WTC11 (cell line): ENCODE results near the gene CAMTA1. TPM values are rescaled to one million over a fixed set of nuclear protein-coding genes. Genes with fewer than 3 reads are reported as not detected.

ENCODE experiments used
- ATAC-seq: fragments of 200-7000 bp; cut with Tn5 transposase; 2 replicates; pipeline ENCODE4 v1.10.0; 2021; ENCODE audit warnings: mild to moderate bottlenecking, moderate library complexity
- CTCF ChIA-PET: fragments of 300-600 bp; sonication (Branson Sonifier 250); formaldehyde crosslinking; loops from one replicate; lab custom pipeline; 2021; ENCODE audit warnings: antibody characterized with exemption; lab: Charles Lee
- POLR2A ChIA-PET: fragments of 350-600 bp; sonication (Branson Sonifier 250); formaldehyde crosslinking; loops from one replicate; lab custom pipeline; 2021; ENCODE audit warnings: antibody characterized with exemption; lab: Charles Lee
- DNase-seq: peaks from one replicate; pipeline ENCODE4 v3.0.0; 2021; ENCODE audit warnings: low spot score
- H3K27ac Mint-ChIP-seq: 2 replicates; pipeline ENCODE4 v1.8.0; 2021; ENCODE audit warnings: mixed read lengths
- H3K27me3 Mint-ChIP-seq: 2 replicates; pipeline ENCODE4 v1.8.0; 2021; ENCODE audit warnings: low read depth, mild to moderate bottlenecking, moderate library complexity, mixed read lengths
- H3K36me3 Mint-ChIP-seq: 2 replicates; pipeline ENCODE4 v1.8.0; 2021; ENCODE audit warnings: mixed read lengths
- H3K4me1 Mint-ChIP-seq: 2 replicates; pipeline ENCODE4 v1.8.0; 2022; ENCODE audit warnings: mixed read lengths
- H3K4me3 Mint-ChIP-seq: 2 replicates; pipeline ENCODE4 v1.8.0; 2021; ENCODE audit warnings: mild to moderate bottlenecking, moderate library complexity, mixed read lengths
- H3K9me3 Mint-ChIP-seq: 2 replicates; pipeline ENCODE4 v1.8.0; 2021; ENCODE audit warnings: mixed read lengths
- ATF1 ChIP-seq: sonication (generic); formaldehyde crosslinking; IDR thresholded peaks from 2 replicates; pipeline ENCODE4 v1.8.1; 2023; ENCODE audit warnings: mild to moderate bottlenecking, moderate library complexity, missing genetic modification reagents
- ATF2 ChIP-seq: sonication (generic); formaldehyde crosslinking; IDR thresholded peaks from 2 replicates; pipeline ENCODE4 v1.8.1; 2022; ENCODE audit warnings: low read depth, missing genetic modification reagents, borderline replicate concordance
- CBFB ChIP-seq: sonication (generic); formaldehyde crosslinking; IDR thresholded peaks from 2 replicates; pipeline ENCODE4 v1.8.1; 2022; ENCODE audit warnings: mild to moderate bottlenecking, low read depth, missing genetic modification reagents
- ELF4 ChIP-seq: sonication (generic); formaldehyde crosslinking; IDR thresholded peaks from 2 replicates; pipeline ENCODE4 v1.8.1; 2022; ENCODE audit warnings: low read depth, mild to moderate bottlenecking, moderate library complexity, missing genetic modification reagents
- EMX1 ChIP-seq: fragments of 250-450 bp; sonication (Bioruptor Pico); IDR thresholded peaks from 2 replicates; pipeline ENCODE4 v1.8.0; 2021; ENCODE audit warnings: mild to moderate bottlenecking
- ESRRA ChIP-seq: sonication (generic); formaldehyde crosslinking; IDR thresholded peaks from 2 replicates; pipeline ENCODE4 v1.8.1; 2022; ENCODE audit warnings: mild to moderate bottlenecking, missing genetic modification reagents, borderline replicate concordance
- GABPB1 ChIP-seq: sonication (generic); formaldehyde crosslinking; IDR thresholded peaks from 2 replicates; pipeline ENCODE4 v1.8.1; 2023; ENCODE audit warnings: mild to moderate bottlenecking, missing genetic modification reagents
- HMGXB4 ChIP-seq: sonication (generic); formaldehyde crosslinking; IDR thresholded peaks from 2 replicates; pipeline ENCODE4 v1.8.1; 2023; ENCODE audit warnings: mild to moderate bottlenecking, moderate library complexity, missing genetic modification reagents
- PRDM15 ChIP-seq: sonication (generic); formaldehyde crosslinking; IDR thresholded peaks from 2 replicates; pipeline ENCODE4 v1.8.0; 2022; ENCODE audit warnings: missing genetic modification reagents
- RORB ChIP-seq: fragments of 250-450 bp; sonication (Bioruptor Pico); IDR thresholded peaks from 2 replicates; pipeline ENCODE4 v1.9.0; 2021; ENCODE audit warnings: mild to moderate bottlenecking
- SMAD3 ChIP-seq: sonication (generic); formaldehyde crosslinking; IDR thresholded peaks from 2 replicates; pipeline ENCODE4 v1.8.0; 2022; ENCODE audit warnings: missing genetic modification reagents, mild to moderate bottlenecking, borderline replicate concordance
- SP1 ChIP-seq: sonication (generic); formaldehyde crosslinking; conservative IDR thresholded peaks from 2 replicates; pipeline ENCODE4 v1.8.1; 2022; ENCODE audit warnings: missing genetic modification reagents
- TCF7 ChIP-seq: sonication (generic); formaldehyde crosslinking; IDR thresholded peaks from 2 replicates; pipeline ENCODE4 v1.8.0; 2022; ENCODE audit warnings: mild to moderate bottlenecking, low read depth, missing genetic modification reagents, moderate library complexity
- USF2 ChIP-seq: sonication (generic); formaldehyde crosslinking; IDR thresholded peaks from 2 replicates; pipeline ENCODE4 v1.8.1; 2023; ENCODE audit warnings: mild to moderate bottlenecking, missing genetic modification reagents, moderate library complexity
- ZBTB21 ChIP-seq: sonication (generic); formaldehyde crosslinking; IDR thresholded peaks from 2 replicates; pipeline ENCODE4 v1.8.1; 2023; ENCODE audit warnings: mild to moderate bottlenecking, missing genetic modification reagents, borderline replicate concordance
- ZNF317 ChIP-seq: sonication (generic); formaldehyde crosslinking; IDR thresholded peaks from 2 replicates; pipeline ENCODE4 v1.8.1; 2023; ENCODE audit warnings: low read depth, mild to moderate bottlenecking, moderate library complexity, missing genetic modification reagents, borderline replicate concordance
- ZNF396 ChIP-seq: fragments of 250-450 bp; sonication (Bioruptor Pico); IDR thresholded peaks from 2 replicates; pipeline ENCODE4 v1.8.0; 2021; ENCODE audit warnings: mild to moderate bottlenecking, moderate library complexity, borderline replicate concordance
- ZNF512 ChIP-seq: sonication (generic); formaldehyde crosslinking; IDR thresholded peaks from 2 replicates; pipeline ENCODE4 v1.8.1; 2022; ENCODE audit warnings: missing genetic modification reagents, borderline replicate concordance
- ZSCAN18 ChIP-seq: fragments of 250-450 bp; sonication (Bioruptor Pico); IDR thresholded peaks from 2 replicates; pipeline ENCODE4 v2.1.2; 2022; ENCODE audit warnings: mild to moderate bottlenecking, moderate library complexity
- total RNA-seq: library from RNA; stranded (reverse); gene quantifications from 3 replicates; pipeline ENCODE4 v1.2.3, GENCODE V29; 2021

Gene CAMTA1
- total RNA-seq, 1 experiment from 2014 or later, result 86.4 TPM

GRCh38 chr1:7281821-7282220, 496.6 kb downstream of the CAMTA1 start (continued):
- TF ChIP-seq ATF2 (CRISPR knock-in tag) (no peak), PRDM15 (CRISPR knock-in tag) (no peak)

- Mint-ChIP-seq H3K4me1 (peaks cover 35% of the 10 kb centered on the region), H3K27me3 (no peaks in the 10 kb centered on the region; the same call in 1 of the 2 replicates), H3K36me3 (no peaks in the 10 kb centered on the region), H3K4me3 (no peak overlapping the region), H3K27ac (no peak overlapping the region), H3K9me3 (peaks cover 10% of the 10 kb centered on the region)
- DNase-seq (no peak), ATAC-seq (no peak; the same call in 1 of the 2 replicates)
- TF ChIP-seq CBFB (CRISPR knock-in tag) (no peak), EMX1 (CRISPR knock-in tag) (no peak), GABPB1 (CRISPR knock-in tag) (no peak), ELF4 (CRISPR knock-in tag) (no peak), TCF7 (no peak), HMGXB4 (CRISPR knock-in tag) (no peak), SP1 (CRISPR knock-in tag) (no peak), ZSCAN18 (no peak), ZNF512 (CRISPR knock-in tag) (no peak), SMAD3 (no peak), ATF1 (CRISPR knock-in tag) (no peak), ZBTB21 (CRISPR knock-in tag) (no peak), ZNF396 (CRISPR knock-in tag) (no peak), ESRRA (CRISPR knock-in tag) (no peak), USF2 (CRISPR knock-in tag) (no peak), ZNF317 (CRISPR knock-in tag) (no peak), RORB (CRISPR knock-in tag) (no peak)
- CTCF ChIA-PET, result interaction anchor here (0.6 to 1.2 kb wide), 4 partner anchors 17 to 363 kb away, joined by 3 to 4 read pairs (median 4); no protein-coding TSS in a partner anchor
- POLR2A ChIA-PET, result no interaction called here
These were observed 499.7 kb downstream of the CAMTA1 start for GRCh38 chr1:7284839-7285435.
